ENCODE measurements around the gene CHRM2. TPM values are rescaled to one million over a fixed set of nuclear protein-coding genes. Genes with fewer than 3 reads are reported as not detected.

CHRM2 gene
- total and polyA plus RNA-seq, 2 donors (not counting 1 experiment from before 2014, with no cell fraction given), result 7.9 to 47.1 TPM

- no peak for TF ChIP-seq EZH2 (IDR thresholded peaks at IDR 0.05; ENCODE audit: low read length, missing control alignments)
- TF ChIP-seq CTCF (conservative IDR thresholded peaks at IDR 0.05 in 1 of 2, IDR thresholded peaks at IDR 0.05 in 1 of 2; ENCODE audit: low read depth in 1 of 2, low read length in 2 of 2), result no peak
- no peak overlapping the region for H3K4me3 ChIP-seq (replicated peaks in 1 of 4; ENCODE audit: control extremely low read depth in 1 of 4, insufficient read depth in 1 of 4, low read depth in 3 of 4, low read length in 4 of 4)
- no peaks in the 10 kb centered on the region for H4K20me1 ChIP-seq (ENCODE audit: control insufficient read depth, extremely low read depth, insufficient read depth, low read length)
- no peak overlapping the region for H3K9ac ChIP-seq (ENCODE audit: insufficient read depth, low read length)
- DNase-seq (ENCODE audit: low read depth in 2 of 2), result peak; percentile 29 to 32
- H3K27ac ChIP-seq (ENCODE audit: insufficient read depth, low read length), result peak overlapping the region; percentile 15
- H2AFZ ChIP-seq (ENCODE audit: low read length), result no peak overlapping the region
- H3K4me1 ChIP-seq (ENCODE audit: control insufficient read depth, extremely low read depth, insufficient read depth, low read length), result peaks cover 10% of the 10 kb centered on the region
- no peaks in the 10 kb centered on the region for H3K9me3 ChIP-seq (ENCODE audit: control insufficient read depth, insufficient read depth, low read depth, low read length)
- H3K27me3 ChIP-seq (ENCODE audit: control insufficient read depth, insufficient read depth, low read length), result no peaks in the 10 kb centered on the region
- no peaks in the 10 kb centered on the region for H3K36me3 ChIP-seq (ENCODE audit: control insufficient read depth, insufficient read depth, low read length)
- H3K79me2 ChIP-seq (ENCODE audit: control insufficient read depth, insufficient read depth, low read length), result no peaks in the 10 kb centered on the region
- H3K4me2 ChIP-seq (ENCODE audit: extremely low read depth, insufficient read depth, low read length), result no peak overlapping the region
Observed at GRCh38 chr7:136997735-136998134, 129.3 kb downstream of the CHRM2 start.

GRCh38 chr7:136998495-136998894, 130.0 kb downstream of the CHRM2 start:
- Histone ChIP-seq H3K27ac (ENCODE audit: insufficient read depth, low read length) (no peak overlapping the region), H3K4me2 (ENCODE audit: extremely low read depth, insufficient read depth, low read length) (no peak overlapping the region), H3K9me3 (ENCODE audit: control insufficient read depth, insufficient read depth, low read depth, low read length) (no peaks in the 10 kb centered on the region), H3K9ac (ENCODE audit: insufficient read depth, low read length) (no peak overlapping the region), H3K4me1 (ENCODE audit: control insufficient read depth, extremely low read depth, insufficient read depth, low read length) (peaks cover 10% of the 10 kb centered on the region), H3K27me3 (ENCODE audit: control insufficient read depth, insufficient read depth, low read length) (no peaks in the 10 kb centered on the region), H2AFZ (ENCODE audit: low read length) (no peak overlapping the region), H4K20me1 (ENCODE audit: control insufficient read depth, extremely low read depth, insufficient read depth, low read length) (no peaks in the 10 kb centered on the region), H3K36me3 (ENCODE audit: control insufficient read depth, insufficient read depth, low read length) (no peaks in the 10 kb centered on the region), H3K79me2 (ENCODE audit: control insufficient read depth, insufficient read depth, low read length) (no peaks in the 10 kb centered on the region), H3K4me3 (replicated peaks in 1 of 4; ENCODE audit: control extremely low read depth in 1 of 4, insufficient read depth in 1 of 4, low read depth in 3 of 4, low read length in 4 of 4) (no peak overlapping the region)
- DNase-seq (ENCODE audit: low read depth in 2 of 2), result peak; percentile 32 to 45
- TF ChIP-seq CTCF (conservative IDR thresholded peaks at IDR 0.05 in 1 of 2, IDR thresholded peaks at IDR 0.05 in 1 of 2; ENCODE audit: low read depth in 1 of 2, low read length in 2 of 2), result no peak
- no peak for TF ChIP-seq EZH2 (IDR thresholded peaks at IDR 0.05; ENCODE audit: low read length, missing control alignments)

- no peak for DNase-seq (ENCODE audit: low read depth in 2 of 2)
- H3K9me3 ChIP-seq (ENCODE audit: control insufficient read depth, insufficient read depth, low read depth, low read length), result no peaks in the 10 kb centered on the region
- no peaks in the 10 kb centered on the region for H3K36me3 ChIP-seq (ENCODE audit: control insufficient read depth, insufficient read depth, low read length)
- no peak overlapping the region for H3K9ac ChIP-seq (ENCODE audit: insufficient read depth, low read length)
- H3K4me2 ChIP-seq (ENCODE audit: extremely low read depth, insufficient read depth, low read length), result no peak overlapping the region
- no peaks in the 10 kb centered on the region for H3K27me3 ChIP-seq (ENCODE audit: control insufficient read depth, insufficient read depth, low read length)
- no peaks in the 10 kb centered on the region for H3K79me2 ChIP-seq (ENCODE audit: control insufficient read depth, insufficient read depth, low read length)
- peaks cover 10% of the 10 kb centered on the region for H3K4me1 ChIP-seq (ENCODE audit: control insufficient read depth, extremely low read depth, insufficient read depth, low read length)
- H2AFZ ChIP-seq (ENCODE audit: low read length), result no peak overlapping the region
- no peak overlapping the region for H3K27ac ChIP-seq (ENCODE audit: insufficient read depth, low read length)
- TF ChIP-seq EZH2 (IDR thresholded peaks at IDR 0.05; ENCODE audit: low read length, missing control alignments) (no peak), CTCF (conservative IDR thresholded peaks at IDR 0.05 in 1 of 2, IDR thresholded peaks at IDR 0.05 in 1 of 2; ENCODE audit: low read depth in 1 of 2, low read length in 2 of 2) (no peak)
- H4K20me1 ChIP-seq (ENCODE audit: control insufficient read depth, extremely low read depth, insufficient read depth, low read length), result no peaks in the 10 kb centered on the region
- no peak overlapping the region for H3K4me3 ChIP-seq (replicated peaks in 1 of 4; ENCODE audit: control extremely low read depth in 1 of 4, insufficient read depth in 1 of 4, low read depth in 3 of 4, low read length in 4 of 4)
Observed at GRCh38 chr7:137000621-137001020, 132.2 kb downstream of the CHRM2 start.
